Measurements from ENCODE around the gene RHBDD1. TPM values are rescaled to one million over a fixed set of nuclear protein-coding genes. Genes with fewer than 3 reads are reported as not detected.

The RHBDD1 gene
- total and polyA plus RNA-seq, 4 donors, result 8.5 to 45.8 (median 16.1) TPM

GRCh38 chr2:227036527-227036926 is 200.7 kb downstream of the RHBDD1 start:
- H3K36me3 ChIP-seq (ENCODE audit: control insufficient read depth in 4 of 4, insufficient read depth in 3 of 4, low read depth in 1 of 4, low read length in 3 of 4), result no peaks in the 10 kb centered on the region
- TF ChIP-seq ATF3 (IDR thresholded peaks at IDR 0.05), result no peak
- no peak for TF ChIP-seq HNF4G (IDR thresholded peaks at IDR 0.05)
- TF ChIP-seq TAF1 (conservative IDR thresholded peaks at IDR 0.05), result no peak
- H3K27ac ChIP-seq (ENCODE audit: low read depth in 1 of 2, low read length in 2 of 2), result no peak overlapping the region
- DNase-seq (ENCODE audit: low spot score), result no peak
- H3K9me3 ChIP-seq (ENCODE audit: control insufficient read depth in 4 of 4, low read length in 3 of 4), result no peaks in the 10 kb centered on the region
- no peaks in the 10 kb centered on the region for H3K27me3 ChIP-seq (ENCODE audit: control insufficient read depth in 4 of 4, insufficient read depth in 4 of 4, low read length in 3 of 4)
- peaks cover 0 to 5% (median 1%) of the 10 kb centered on the region in 4 donors for H3K4me1 ChIP-seq (ENCODE audit: control insufficient read depth in 4 of 4, insufficient read depth in 4 of 4, low read length in 3 of 4)
- H3K9ac ChIP-seq (ENCODE audit: low read depth in 1 of 2, low read length in 2 of 2), result no peak overlapping the region
- WGBS, result 76% methylated on average over 3 of the region's 3 CpGs
- no peak overlapping the region for H3K4me3 ChIP-seq (ENCODE audit: low read depth in 1 of 3, low read length in 3 of 3)

- WGBS, result 30% methylated on average over 1 of the region's 1 CpG
- DNase-seq (ENCODE audit: low spot score), result no peak
- Histone ChIP-seq H3K27ac (ENCODE audit: low read depth in 1 of 2, low read length in 2 of 2) (no peak overlapping the region), H3K9me3 (ENCODE audit: control insufficient read depth in 4 of 4, low read length in 3 of 4) (no peaks in the 10 kb centered on the region), H3K4me1 (ENCODE audit: control insufficient read depth in 4 of 4, insufficient read depth in 4 of 4, low read length in 3 of 4) (peaks cover 0 to 3% (median under 1%) of the 10 kb centered on the region in 4 donors), H3K4me3 (ENCODE audit: low read depth in 1 of 3, low read length in 3 of 3) (no peak overlapping the region), H3K27me3 (ENCODE audit: control insufficient read depth in 4 of 4, insufficient read depth in 4 of 4, low read length in 3 of 4) (no peaks in the 10 kb centered on the region), H3K36me3 (ENCODE audit: control insufficient read depth in 4 of 4, insufficient read depth in 3 of 4, low read depth in 1 of 4, low read length in 3 of 4) (no peaks in the 10 kb centered on the region), H3K9ac (ENCODE audit: low read depth in 1 of 2, low read length in 2 of 2) (no peak overlapping the region)
- TF ChIP-seq ATF3 (IDR thresholded peaks at IDR 0.05) (no peak), REST (IDR thresholded peaks at IDR 0.05) (no peak), FOXA1 (IDR thresholded peaks at IDR 0.05) (no peak), EGR1 (IDR thresholded peaks at IDR 0.05; ENCODE audit: low read depth in 2 of 2) (no peak), MAX (IDR thresholded peaks at IDR 0.05) (no peak), ZBTB33 (IDR thresholded peaks at IDR 0.05) (no peak), GABPA (IDR thresholded peaks at IDR 0.05 in 1 of 2, conservative IDR thresholded peaks at IDR 0.05 in 1 of 2) (no peak), NR2F2 (IDR thresholded peaks at IDR 0.05) (no peak), CTCF (IDR thresholded peaks at IDR 0.05; ENCODE audit: low read depth, low read length, missing input control) (no peak), RXRA (IDR thresholded peaks at IDR 0.05) (no peak), HNF4A (conservative IDR thresholded peaks at IDR 0.05) (no peak), SP1 (IDR thresholded peaks at IDR 0.05) (no peak), HNF4G (IDR thresholded peaks at IDR 0.05) (no peak)
Observed at GRCh38 chr2:227038550-227039189, 202.8 kb downstream of the RHBDD1 start.

All from liver (tissue), 9 donors.